Spleen (tissue), 11 donors: ENCODE measurements around the gene SPON1. TPM values are rescaled to one million over a fixed set of nuclear protein-coding genes. Genes with fewer than 3 reads are reported as not detected.

Experiments used
- DNase-seq: peaks from one replicate; pipeline ENCODE4 v3.0.0-alpha.2; 2020
- H3K27ac ChIP-seq, 8 donors: fragments of 200-600 bp; sonication (generic) in 7 of 8; 1 replicate in 4 of 8; 2 replicates in 4 of 8; pipeline versions ENCODE4 v1.5.0 to v1.8.0; 2016 to 2021; ENCODE audit warnings: inconsistent platforms in 4 of 8, mild to moderate bottlenecking in 4 of 8, moderate library complexity in 1 of 8
- H3K27me3 ChIP-seq, 7 donors: fragments of 200-600 bp; sonication (generic) in 6 of 7; replicated peaks in 1 of 7; 1 replicate in 4 of 7; 2 replicates in 3 of 7; pipeline versions ENCODE4 v1.5.0 to v1.8.0; 2016 to 2021; ENCODE audit warnings: inconsistent platforms in 3 of 7, mild to moderate bottlenecking in 1 of 7
- H3K36me3 ChIP-seq, 6 donors: fragments of 200-600 bp; sonication (generic) in 5 of 6; 1 replicate in 4 of 6; 2 replicates in 2 of 6; pipeline versions ENCODE4 v1.5.0 to v1.8.0; 2016 to 2021; ENCODE audit warnings: inconsistent platforms in 2 of 6
- H3K4me1 ChIP-seq, 6 donors: fragments of 200-600 bp; sonication (generic) in 5 of 6; 1 replicate in 3 of 6; 2 replicates in 3 of 6; pipeline versions ENCODE4 v1.5.0 to v1.8.0; 2016 to 2021; ENCODE audit warnings: inconsistent platforms in 3 of 6
- H3K4me3 ChIP-seq, 8 donors: fragments of 200-600 bp; sonication (generic) in 7 of 8; 1 replicate in 4 of 8; 2 replicates in 4 of 8; pipeline versions ENCODE4 v1.5.0 to v1.8.0; 2016 to 2021; ENCODE audit warnings: inconsistent platforms in 4 of 8, mild to moderate bottlenecking in 4 of 8, moderate library complexity in 2 of 8
- H3K9me3 ChIP-seq, 8 donors: fragments of 200-600 bp; sonication (generic) in 7 of 8; 1 replicate in 4 of 8; 2 replicates in 4 of 8; pipeline versions ENCODE4 v1.5.0 to v1.8.0; 2016 to 2021; ENCODE audit warnings: inconsistent platforms in 4 of 8
- CTCF ChIP-seq, 11 experiments: fragments of 200-600 bp in 7 of 11; fragments of 450-650 bp in 4 of 11; sonication (generic) in 4 of 11; IDR thresholded peaks in 8 of 11; conservative IDR thresholded peaks in 3 of 11; 1 replicate in 7 of 11; 2 replicates in 4 of 11; pipeline versions ENCODE4 v1.4.0 to v1.8.0; 2016 to 2021; ENCODE audit warnings: antibody characterized with exemption in 11 of 11, inconsistent platforms in 4 of 11, mild to moderate bottlenecking in 1 of 11
- POLR2A ChIP-seq, 3 donors: fragments of 450-650 bp; IDR thresholded peaks; one replicate each; pipeline ENCODE4 v1.5.1; 2017; ENCODE audit warnings: antibody characterized with exemption in 3 of 3, mild to moderate bottlenecking in 1 of 3
- POLR2AphosphoS5 ChIP-seq, 3 donors: sonication (generic); formaldehyde crosslinking; IDR thresholded peaks; one replicate each; pipeline ENCODE4 v1.5.1; 2017; ENCODE audit warnings: antibody characterized with exemption in 3 of 3
- WGBS, 5 donors: extraction: QIAGEN DNeasy Blood & Tissue Kit in 3 of 5; methylation state at CpG; one replicate each; pipeline versions ENCODE4 v1.1.5 to v1.1.7; 2013 to 2018; 5-methylcytosine and 5-hydroxymethylcytosine counted together
- intact Hi-C: fragments of 100-400 bp; cut with DNase I; formaldehyde crosslinking; loops from one replicate; pipeline ENCODE4 v1.15.0; 2023; ENCODE audit warnings: low total_unique reads
- polyA plus RNA-seq, 3 donors: library from polyadenylated mRNA; stranded (reverse); fragments of 200-250 nt; gene quantifications; one replicate each; pipeline ENCODE4 v1.2.1, GENCODE V29; 2013
- total RNA-seq, 7 donors: library from RNA; depleted of rRNA in 3 of 7; stranded (reverse); fragments of >200 nt in 3 of 7; fragmentation: NEBNext Ultra II Directional in 4 of 7; extraction: Animal tissue kit (Norgen Biotek cat#: 25700) in 4 of 7; gene quantifications; one replicate each; pipeline versions ENCODE4 v1.1.0 to v1.2.1, GENCODE V29; 2016 to 2021
- donor health status: healthy with polysubstance abuse.
- donor health status: DM: no; HTN: no; CAD: no; lungs with moderate emphysema.
- donor health status: DM: no; HTN: no; CAD: no.
- donor health status: Bipolar disorder and iron deficiency.
- donor health status: healthy.
- donor health status: DM: no; HTN: no; CAD: no.
- donor health status: DM: yes; HTN: yes; CAD: no.

SPON1 gene
- total and polyA plus RNA-seq, 10 donors: 0.72 to 99.2 (median 10.1) TPM

GRCh38 chr11:14242733-14243132, 280.2 kb downstream of the SPON1 start:
- DNase-seq: no peak
- H3K9me3 ChIP-seq: no peaks in the 10 kb centered on the region
- H3K27ac ChIP-seq: no peak overlapping the region
- peaks cover 0 to 12% (median 5%) of the 10 kb centered on the region in 6 donors for H3K4me1 ChIP-seq
- intact Hi-C loops: no loop called here
- H3K4me3 ChIP-seq: no peak overlapping the region
- H3K36me3 ChIP-seq: no peaks in the 10 kb centered on the region
- H3K27me3 ChIP-seq: peaks cover 0 to 19% (median 0%) of the 10 kb centered on the region in 7 donors
- TF ChIP-seq POLR2A (IDR thresholded peaks at IDR 0.05) (no peak), POLR2AphosphoS5 (IDR thresholded peaks at IDR 0.05) (no peak), CTCF (IDR thresholded peaks at IDR 0.05 in 8 of 11, conservative IDR thresholded peaks at IDR 0.05 in 3 of 11) (no peak)
- WGBS, 5 donors: 85 to 93% (median 90%) methylated on average over 4 of the region's 4 CpGs

- intact Hi-C loops: loop anchor here (5.0 kb wide), 2 partner anchors 288 to 473 kb away; no protein-coding TSS in a partner anchor
- Histone ChIP-seq H3K36me3 (no peaks in the 10 kb centered on the region), H3K4me1 (peaks cover 9 to 21% (median 16%) of the 10 kb centered on the region in 6 donors), H3K27me3 (peaks cover 0 to 33% (median 0%) of the 10 kb centered on the region in 7 donors), H3K4me3 (no peak overlapping the region), H3K9me3 (no peaks in the 10 kb centered on the region), H3K27ac (no peak overlapping the region)
- WGBS, 5 donors: 87 to 92% (median 92%) methylated on average over 8 of the region's 8 CpGs
- no peak for DNase-seq
- no peak for TF ChIP-seq POLR2A (IDR thresholded peaks at IDR 0.05)
- TF ChIP-seq CTCF (IDR thresholded peaks at IDR 0.05 in 8 of 11, conservative IDR thresholded peaks at IDR 0.05 in 3 of 11): no peak
- no peak for TF ChIP-seq POLR2AphosphoS5 (IDR thresholded peaks at IDR 0.05)
Observed at GRCh38 chr11:14244926-14245325, 282.4 kb downstream of the SPON1 start.

GRCh38 chr11:14245444-14245843, 282.9 kb downstream of the SPON1 start:
- no peaks in the 10 kb centered on the region for H3K9me3 ChIP-seq
- TF ChIP-seq POLR2AphosphoS5 (IDR thresholded peaks at IDR 0.05): no peak
- no peak for TF ChIP-seq CTCF (IDR thresholded peaks at IDR 0.05 in 8 of 11, conservative IDR thresholded peaks at IDR 0.05 in 3 of 11)
- no peak for TF ChIP-seq POLR2A (IDR thresholded peaks at IDR 0.05)
- no peak overlapping the region for H3K27ac ChIP-seq
- H3K36me3 ChIP-seq: no peaks in the 10 kb centered on the region
- intact Hi-C loops: loop anchor here (5.0 kb wide), 2 partner anchors 288 to 473 kb away; no protein-coding TSS in a partner anchor
- H3K4me1 ChIP-seq: peaks cover 9 to 21% (median 16%) of the 10 kb centered on the region in 6 donors
- no peak overlapping the region for H3K4me3 ChIP-seq
- 45 to 82% (median 76%) methylated on average over 2 of the region's 2 CpGs for WGBS, 5 donors
- H3K27me3 ChIP-seq: peaks cover 0 to 33% (median 0%) of the 10 kb centered on the region in 7 donors
- DNase-seq: no peak

- Histone ChIP-seq H3K4me3 (peak overlapping the region in 1 of 8 donors; percentile 36), H3K9me3 (no peaks in the 10 kb centered on the region), H3K27me3 (peaks cover 0 to 40% (median 0%) of the 10 kb centered on the region in 7 donors), H3K36me3 (no peaks in the 10 kb centered on the region), H3K4me1 (peaks cover 9 to 26% (median 16%) of the 10 kb centered on the region in 6 donors), H3K27ac (no peak overlapping the region)
- TF ChIP-seq POLR2AphosphoS5 (IDR thresholded peaks at IDR 0.05) (no peak), POLR2A (IDR thresholded peaks at IDR 0.05) (no peak), CTCF (IDR thresholded peaks at IDR 0.05 in 8 of 11, conservative IDR thresholded peaks at IDR 0.05 in 3 of 11) (peak in 1 of 11 experiments; percentile 5)
- WGBS, 5 donors: 6 to 17% (median 14%) methylated on average over 5 of the region's 5 CpGs
- intact Hi-C loops: loop anchor here (5.0 kb wide), 2 partner anchors 291 to 476 kb away; no protein-coding TSS in a partner anchor
- DNase-seq: no peak
Observed at GRCh38 chr11:14248580-14248981, 286.1 kb downstream of the SPON1 start.
